ENCODE measurements around the gene ITGA8.

ITGA8 gene

DNA sequence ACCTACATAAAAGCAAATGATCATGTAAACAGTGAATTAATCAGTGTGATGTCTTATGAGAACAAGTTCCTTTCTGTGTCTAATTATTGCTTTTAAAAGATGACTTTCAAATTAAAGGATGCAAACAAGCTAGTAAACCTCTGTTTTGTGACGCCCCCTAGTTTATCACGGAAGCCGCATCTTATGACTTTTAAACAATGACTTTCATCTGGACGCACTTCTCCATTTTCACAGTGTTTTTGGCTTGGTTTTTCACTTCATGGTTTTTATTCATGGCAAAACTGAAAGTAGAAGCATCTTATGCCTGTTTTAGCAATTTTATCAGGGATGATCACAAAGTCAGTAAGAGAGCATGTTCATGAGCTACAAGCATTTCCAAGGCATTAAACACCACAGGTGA, 35.0 kb downstream of the ITGA8 start:
- TF ChIP-seq ZNF274 (IDR thresholded peaks at IDR 0.05; ENCODE audit: low read depth, low read length) (no peak), YY1 (IDR thresholded peaks at IDR 0.05; ENCODE audit: insufficient read depth, insufficient read length) (no peak), SUZ12 (IDR thresholded peaks at IDR 0.05; ENCODE audit: extremely low read depth, insufficient read depth, insufficient read length) (no peak)
- H3K9me3 ChIP-seq (ENCODE audit: insufficient read depth, low read length) = no peaks in the 10 kb centered on the region

DNA sequence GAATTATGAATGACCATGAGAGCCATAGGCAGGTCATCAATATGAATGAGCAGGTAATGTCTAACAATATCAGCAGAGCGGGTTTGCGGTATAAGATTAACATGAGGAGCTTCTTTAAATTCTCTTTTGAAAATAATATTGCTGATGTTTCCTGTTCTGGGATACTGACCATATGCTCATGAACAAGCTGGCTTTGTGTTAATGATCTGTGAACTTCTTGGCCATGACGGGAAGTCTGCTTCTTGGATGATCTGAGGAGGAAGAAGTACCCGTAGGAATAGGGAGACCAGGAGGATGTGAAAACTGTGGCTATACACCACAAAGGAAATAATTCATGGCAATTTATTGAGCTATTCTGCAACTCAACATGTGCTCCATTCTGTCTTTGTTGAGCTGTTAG, 38.6 kb downstream of the ITGA8 start:
- no peak for TF ChIP-seq YY1 (IDR thresholded peaks at IDR 0.05; ENCODE audit: insufficient read depth, insufficient read length)
- no peak for TF ChIP-seq ZNF274 (IDR thresholded peaks at IDR 0.05; ENCODE audit: low read depth, low read length)
- no peak for TF ChIP-seq SUZ12 (IDR thresholded peaks at IDR 0.05; ENCODE audit: extremely low read depth, insufficient read depth, insufficient read length)
- H3K4me3 ChIP-seq (ENCODE audit: insufficient read length, low read depth) = no peak overlapping the region

More for the DNA sequence above, 35.0 kb downstream of the ITGA8 start:
- H3K9ac ChIP-seq (ENCODE audit: insufficient read length, low read depth) = no peak overlapping the region
- no peaks in the 10 kb centered on the region for H3K4me1 ChIP-seq (ENCODE audit: insufficient read depth, insufficient read length)
- H3K36me3 ChIP-seq (ENCODE audit: insufficient read depth, insufficient read length, low read length) = no peaks in the 10 kb centered on the region
- DNase-seq (ENCODE audit: low read depth, low spot score) = no peak
- H3K27me3 ChIP-seq (ENCODE audit: insufficient read depth, insufficient read length) = no peaks in the 10 kb centered on the region
- H3K4me3 ChIP-seq (ENCODE audit: insufficient read length, low read depth) = no peak overlapping the region

DNA sequence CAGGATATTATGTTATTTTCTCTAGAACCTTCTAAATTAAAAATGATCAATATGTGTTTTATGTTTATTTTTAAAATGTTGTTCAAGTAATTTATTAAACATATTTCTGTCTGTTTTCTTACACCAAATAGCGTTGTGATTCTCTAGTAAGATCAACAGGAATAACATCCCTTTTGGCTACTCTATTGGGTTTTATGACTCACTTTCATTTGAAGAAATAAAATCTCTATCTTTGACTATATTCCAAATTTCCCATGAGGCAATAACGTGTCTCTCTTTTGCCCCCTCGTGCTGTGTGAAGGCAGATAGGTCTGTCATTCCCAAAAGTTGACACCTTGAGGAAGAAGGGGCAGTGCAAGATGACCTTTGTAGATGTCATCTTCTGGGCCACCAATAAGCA, 40.9 kb downstream of the ITGA8 start:
- no peak overlapping the region for H3K9ac ChIP-seq (ENCODE audit: insufficient read length, low read depth)
- TF ChIP-seq YY1 (IDR thresholded peaks at IDR 0.05; ENCODE audit: insufficient read depth, insufficient read length) = no peak
- TF ChIP-seq ZNF274 (IDR thresholded peaks at IDR 0.05; ENCODE audit: low read depth, low read length) = no peak
- no peak for TF ChIP-seq SUZ12 (IDR thresholded peaks at IDR 0.05; ENCODE audit: extremely low read depth, insufficient read depth, insufficient read length)
- H3K27me3 ChIP-seq (ENCODE audit: insufficient read depth, insufficient read length) = no peaks in the 10 kb centered on the region

More for the DNA sequence above, 38.6 kb downstream of the ITGA8 start:
- H3K27me3 ChIP-seq (ENCODE audit: insufficient read depth, insufficient read length) = no peaks in the 10 kb centered on the region
- no peaks in the 10 kb centered on the region for H3K9me3 ChIP-seq (ENCODE audit: insufficient read depth, low read length)
- no peaks in the 10 kb centered on the region for H3K4me1 ChIP-seq (ENCODE audit: insufficient read depth, insufficient read length)
- no peak for DNase-seq (ENCODE audit: low read depth, low spot score)
- H3K36me3 ChIP-seq (ENCODE audit: insufficient read depth, insufficient read length, low read length) = no peaks in the 10 kb centered on the region
- H3K9ac ChIP-seq (ENCODE audit: insufficient read length, low read depth) = no peak overlapping the region

DNA sequence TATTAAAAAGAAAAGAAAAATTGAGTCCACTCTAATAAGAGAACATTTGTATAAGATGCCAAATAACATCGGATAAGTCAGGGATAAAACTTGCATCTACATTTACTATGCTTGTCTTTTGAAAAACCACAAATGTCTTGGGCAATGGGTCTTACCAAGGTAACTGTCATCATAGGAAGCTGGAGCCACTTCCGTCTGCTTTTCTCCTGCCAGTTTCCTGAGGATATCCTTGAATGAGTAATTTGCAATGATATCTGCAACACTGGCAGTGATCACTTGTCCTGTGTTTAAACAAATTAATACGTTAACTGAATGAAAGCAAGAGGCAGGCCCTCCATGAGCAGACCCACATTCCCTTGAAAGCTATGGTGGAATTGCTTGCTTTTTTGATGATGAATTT, 47.3 kb downstream of the ITGA8 start:
- no peaks in the 10 kb centered on the region for H3K9me3 ChIP-seq (ENCODE audit: insufficient read depth, low read length)
- H3K9ac ChIP-seq (ENCODE audit: insufficient read length, low read depth) = no peak overlapping the region
- H3K27me3 ChIP-seq (ENCODE audit: insufficient read depth, insufficient read length) = no peaks in the 10 kb centered on the region
- no peaks in the 10 kb centered on the region for H3K36me3 ChIP-seq (ENCODE audit: insufficient read depth, insufficient read length, low read length)
- H3K4me1 ChIP-seq (ENCODE audit: insufficient read depth, insufficient read length) = no peaks in the 10 kb centered on the region
- no peak overlapping the region for H3K4me3 ChIP-seq (ENCODE audit: insufficient read length, low read depth)
- DNase-seq (ENCODE audit: low read depth, low spot score) = no peak
- TF ChIP-seq YY1 (IDR thresholded peaks at IDR 0.05; ENCODE audit: insufficient read depth, insufficient read length) (no peak), SUZ12 (IDR thresholded peaks at IDR 0.05; ENCODE audit: extremely low read depth, insufficient read depth, insufficient read length) (no peak), ZNF274 (IDR thresholded peaks at IDR 0.05; ENCODE audit: low read depth, low read length) (no peak)

More for the DNA sequence above, 40.9 kb downstream of the ITGA8 start:
- H3K36me3 ChIP-seq (ENCODE audit: insufficient read depth, insufficient read length, low read length) = no peaks in the 10 kb centered on the region
- no peak overlapping the region for H3K4me3 ChIP-seq (ENCODE audit: insufficient read length, low read depth)
- DNase-seq (ENCODE audit: low read depth, low spot score) = no peak
- no peaks in the 10 kb centered on the region for H3K4me1 ChIP-seq (ENCODE audit: insufficient read depth, insufficient read length)
- H3K9me3 ChIP-seq (ENCODE audit: insufficient read depth, low read length) = no peaks in the 10 kb centered on the region

DNA sequence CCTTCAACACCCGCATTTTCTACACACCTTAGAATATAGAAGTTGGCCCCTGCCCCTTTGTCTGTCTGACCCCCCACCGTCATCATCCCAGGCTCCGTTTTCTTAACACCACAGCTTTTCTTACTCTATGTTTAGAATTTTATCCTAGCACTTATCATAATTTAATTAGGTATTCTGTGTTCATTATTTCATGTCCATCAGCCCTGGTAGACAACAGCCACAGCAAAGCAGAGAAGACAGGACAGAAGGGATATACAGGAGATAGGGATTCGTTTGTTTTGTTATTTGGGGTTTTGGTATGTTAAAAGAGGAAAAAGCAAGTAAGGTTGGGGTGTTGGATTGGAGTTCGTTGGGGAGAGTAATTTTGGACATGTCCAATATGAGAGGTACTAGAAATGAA, 48.8 kb downstream of the ITGA8 start:
- H3K4me3 ChIP-seq (ENCODE audit: insufficient read length, low read depth) = no peak overlapping the region
- TF ChIP-seq ZNF274 (IDR thresholded peaks at IDR 0.05; ENCODE audit: low read depth, low read length) (no peak), SUZ12 (IDR thresholded peaks at IDR 0.05; ENCODE audit: extremely low read depth, insufficient read depth, insufficient read length) (no peak), YY1 (IDR thresholded peaks at IDR 0.05; ENCODE audit: insufficient read depth, insufficient read length) (no peak)
- H3K27me3 ChIP-seq (ENCODE audit: insufficient read depth, insufficient read length) = no peaks in the 10 kb centered on the region
- H3K9ac ChIP-seq (ENCODE audit: insufficient read length, low read depth) = no peak overlapping the region
- H3K36me3 ChIP-seq (ENCODE audit: insufficient read depth, insufficient read length, low read length) = no peaks in the 10 kb centered on the region
- H3K4me1 ChIP-seq (ENCODE audit: insufficient read depth, insufficient read length) = no peaks in the 10 kb centered on the region
- DNase-seq (ENCODE audit: low read depth, low spot score) = no peak
- no peaks in the 10 kb centered on the region for H3K9me3 ChIP-seq (ENCODE audit: insufficient read depth, low read length)

GRCh38 chr10:15661574-15661973, 58.1 kb downstream of the ITGA8 start:
- TF ChIP-seq YY1 (IDR thresholded peaks at IDR 0.05; ENCODE audit: insufficient read depth, insufficient read length) = no peak
- no peak for TF ChIP-seq SUZ12 (IDR thresholded peaks at IDR 0.05; ENCODE audit: extremely low read depth, insufficient read depth, insufficient read length)
- TF ChIP-seq ZNF274 (IDR thresholded peaks at IDR 0.05; ENCODE audit: low read depth, low read length) = no peak
- H3K27me3 ChIP-seq (ENCODE audit: insufficient read depth, insufficient read length) = no peaks in the 10 kb centered on the region
- H3K9me3 ChIP-seq (ENCODE audit: insufficient read depth, low read length) = no peaks in the 10 kb centered on the region
- H3K36me3 ChIP-seq (ENCODE audit: insufficient read depth, insufficient read length, low read length) = no peaks in the 10 kb centered on the region
- no peak overlapping the region for H3K9ac ChIP-seq (ENCODE audit: insufficient read length, low read depth)
- H3K4me1 ChIP-seq (ENCODE audit: insufficient read depth, insufficient read length) = no peaks in the 10 kb centered on the region
- no peak for DNase-seq (ENCODE audit: low read depth, low spot score)
- no peak overlapping the region for H3K4me3 ChIP-seq (ENCODE audit: insufficient read length, low read depth)

DNA sequence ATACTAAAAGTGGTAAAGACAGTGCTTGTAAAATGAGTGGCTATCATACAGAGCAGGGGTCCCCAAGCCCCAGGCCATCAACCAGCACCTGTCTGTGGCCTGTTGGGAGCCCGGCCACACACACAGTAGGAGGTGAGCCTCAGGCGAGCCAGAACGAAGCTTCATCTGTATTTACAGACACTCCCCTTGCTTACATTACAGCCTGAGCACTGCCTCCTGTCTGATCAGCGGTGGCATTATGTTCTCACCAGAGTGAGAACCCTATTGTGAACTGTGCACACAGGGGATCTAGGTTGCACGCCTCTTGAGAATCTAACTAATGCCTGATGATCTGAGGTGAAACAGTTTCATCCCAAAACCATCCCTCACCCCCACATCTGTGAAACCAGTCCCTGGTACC, 58.7 kb downstream of the ITGA8 start:
- DNase-seq (ENCODE audit: low read depth, low spot score) = no peak
- Histone ChIP-seq H3K9ac (ENCODE audit: insufficient read length, low read depth) (no peak overlapping the region), H3K4me3 (ENCODE audit: insufficient read length, low read depth) (no peak overlapping the region), H3K27me3 (ENCODE audit: insufficient read depth, insufficient read length) (no peaks in the 10 kb centered on the region), H3K36me3 (ENCODE audit: insufficient read depth, insufficient read length, low read length) (no peaks in the 10 kb centered on the region), H3K9me3 (ENCODE audit: insufficient read depth, low read length) (no peaks in the 10 kb centered on the region), H3K4me1 (ENCODE audit: insufficient read depth, insufficient read length) (no peaks in the 10 kb centered on the region)
- no peak for TF ChIP-seq YY1 (IDR thresholded peaks at IDR 0.05; ENCODE audit: insufficient read depth, insufficient read length)
- TF ChIP-seq SUZ12 (IDR thresholded peaks at IDR 0.05; ENCODE audit: extremely low read depth, insufficient read depth, insufficient read length) = no peak
- TF ChIP-seq ZNF274 (IDR thresholded peaks at IDR 0.05; ENCODE audit: low read depth, low read length) = no peak

All from NT2/D1 (cell line).